Spleen (tissue), 11 donors: ENCODE results near the gene BPIFB2. TPM values are rescaled to one million over a fixed set of nuclear protein-coding genes. Genes with fewer than 3 reads are reported as not detected.

ENCODE experiments used
- DNase-seq: peaks from one replicate; pipeline ENCODE4 v3.0.0-alpha.2; 2020
- H3K27ac ChIP-seq, 8 donors: fragments of 200-600 bp; sonication (generic) in 7 of 8; 1 replicate in 4 of 8; 2 replicates in 4 of 8; pipeline versions ENCODE4 v1.5.0 to v1.8.0; 2016 to 2021; ENCODE audit warnings: inconsistent platforms in 4 of 8, mild to moderate bottlenecking in 4 of 8, moderate library complexity in 1 of 8
- H3K27me3 ChIP-seq, 7 donors: fragments of 200-600 bp; sonication (generic) in 6 of 7; replicated peaks in 1 of 7; 1 replicate in 4 of 7; 2 replicates in 3 of 7; pipeline versions ENCODE4 v1.5.0 to v1.8.0; 2016 to 2021; ENCODE audit warnings: inconsistent platforms in 3 of 7, mild to moderate bottlenecking in 1 of 7
- H3K36me3 ChIP-seq, 6 donors: fragments of 200-600 bp; sonication (generic) in 5 of 6; 1 replicate in 4 of 6; 2 replicates in 2 of 6; pipeline versions ENCODE4 v1.5.0 to v1.8.0; 2016 to 2021; ENCODE audit warnings: inconsistent platforms in 2 of 6
- H3K4me1 ChIP-seq, 6 donors: fragments of 200-600 bp; sonication (generic) in 5 of 6; 1 replicate in 3 of 6; 2 replicates in 3 of 6; pipeline versions ENCODE4 v1.5.0 to v1.8.0; 2016 to 2021; ENCODE audit warnings: inconsistent platforms in 3 of 6
- H3K4me3 ChIP-seq, 8 donors: fragments of 200-600 bp; sonication (generic) in 7 of 8; 1 replicate in 4 of 8; 2 replicates in 4 of 8; pipeline versions ENCODE4 v1.5.0 to v1.8.0; 2016 to 2021; ENCODE audit warnings: inconsistent platforms in 4 of 8, mild to moderate bottlenecking in 4 of 8, moderate library complexity in 2 of 8
- H3K9me3 ChIP-seq, 8 donors: fragments of 200-600 bp; sonication (generic) in 7 of 8; 1 replicate in 4 of 8; 2 replicates in 4 of 8; pipeline versions ENCODE4 v1.5.0 to v1.8.0; 2016 to 2021; ENCODE audit warnings: inconsistent platforms in 4 of 8
- POLR2A ChIP-seq, 3 donors: fragments of 450-650 bp; IDR thresholded peaks; one replicate each; pipeline ENCODE4 v1.5.1; 2017; ENCODE audit warnings: antibody characterized with exemption in 3 of 3, mild to moderate bottlenecking in 1 of 3
- POLR2AphosphoS5 ChIP-seq, 3 donors: sonication (generic); formaldehyde crosslinking; IDR thresholded peaks; one replicate each; pipeline ENCODE4 v1.5.1; 2017; ENCODE audit warnings: antibody characterized with exemption in 3 of 3
- WGBS, 5 donors: extraction: QIAGEN DNeasy Blood & Tissue Kit in 3 of 5; methylation state at CpG; one replicate each; pipeline versions ENCODE4 v1.1.5 to v1.1.7; 2013 to 2018; 5-methylcytosine and 5-hydroxymethylcytosine counted together
- intact Hi-C: fragments of 100-400 bp; cut with DNase I; formaldehyde crosslinking; loops from one replicate; pipeline ENCODE4 v1.15.0; 2023; ENCODE audit warnings: low total_unique reads
- polyA plus RNA-seq, 3 donors: library from polyadenylated mRNA; stranded (reverse); fragments of 200-250 nt; gene quantifications; one replicate each; pipeline ENCODE4 v1.2.1, GENCODE V29; 2013
- total RNA-seq, 7 donors: library from RNA; depleted of rRNA in 3 of 7; stranded (reverse); fragments of >200 nt in 3 of 7; fragmentation: NEBNext Ultra II Directional in 4 of 7; extraction: Animal tissue kit (Norgen Biotek cat#: 25700) in 4 of 7; gene quantifications; one replicate each; pipeline versions ENCODE4 v1.1.0 to v1.2.1, GENCODE V29; 2016 to 2021
- TF ChIP-seq, protein P1 (sequence below), 11 experiments: fragments of 200-600 bp in 7 of 11; fragments of 450-650 bp in 4 of 11; sonication (generic) in 4 of 11; IDR thresholded peaks in 8 of 11; conservative IDR thresholded peaks in 3 of 11; 1 replicate in 7 of 11; 2 replicates in 4 of 11; pipeline versions ENCODE4 v1.4.0 to v1.8.0; 2016 to 2021; ENCODE audit warnings: antibody characterized with exemption in 11 of 11, inconsistent platforms in 4 of 11, mild to moderate bottlenecking in 1 of 11
- donor health status: healthy with polysubstance abuse.
- donor health status: DM: no; HTN: no; CAD: no; lungs with moderate emphysema.
- donor health status: DM: no; HTN: no; CAD: no.
- donor health status: Bipolar disorder and iron deficiency.
- donor health status: healthy.
- donor health status: DM: no; HTN: no; CAD: no.
- donor health status: DM: yes; HTN: yes; CAD: no.

The BPIFB2 gene
- total and polyA plus RNA-seq, 10 donors = not detected

DNA sequence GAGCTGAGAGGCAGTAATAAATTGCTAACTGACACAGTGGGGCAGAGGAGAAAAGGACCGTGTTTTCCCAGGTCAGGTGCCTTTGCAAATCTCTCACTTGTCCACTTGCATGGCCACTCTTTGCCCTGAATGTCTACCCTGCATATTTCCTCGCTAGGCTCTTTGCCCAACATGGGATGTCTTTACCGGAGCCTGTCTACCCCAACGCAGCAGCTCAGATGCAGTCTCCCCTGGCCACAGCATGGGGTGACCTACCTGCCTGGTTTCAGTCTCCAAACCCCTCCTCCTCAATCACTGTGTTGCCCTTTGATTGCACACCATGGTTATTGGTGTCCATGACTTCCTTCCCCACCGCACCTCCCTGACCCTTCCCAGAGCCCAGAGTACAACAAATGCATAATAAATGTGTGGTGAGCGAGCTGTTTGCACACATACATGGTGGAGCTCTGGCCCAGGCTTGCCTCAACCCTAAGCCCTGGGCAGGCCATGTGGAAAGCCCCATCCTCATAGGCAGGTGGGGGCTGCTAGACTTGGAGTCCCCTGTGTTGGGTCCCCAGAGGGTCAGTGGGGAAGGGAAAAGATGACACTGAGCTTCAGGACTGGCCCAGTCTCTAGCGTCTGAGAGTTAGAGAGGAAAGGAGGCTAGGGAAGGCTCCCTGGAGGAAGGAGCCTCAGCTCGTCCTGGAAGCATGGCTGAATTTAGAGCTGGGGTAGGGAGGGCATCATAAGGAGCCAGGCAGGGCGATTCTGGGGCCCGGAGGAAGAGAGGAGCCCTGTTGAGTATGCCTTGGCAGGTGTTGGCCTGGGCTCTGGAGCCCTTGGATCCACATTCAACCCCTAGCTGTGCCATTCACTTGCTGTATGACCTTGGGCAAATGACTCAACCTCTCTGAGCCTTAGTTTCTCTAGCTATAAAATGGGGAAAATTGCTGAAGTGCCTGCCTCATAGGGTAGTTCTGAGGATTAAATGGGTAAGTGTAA is 19.6 kb downstream of the BPIFB2 start:
- no peak for DNase-seq
- H3K9me3 ChIP-seq = no peaks in the 10 kb centered on the region
- H3K4me1 ChIP-seq = no peaks in the 10 kb centered on the region
- TF ChIP-seq POLR2A (IDR thresholded peaks at IDR 0.05) = no peak
- TF ChIP-seq POLR2AphosphoS5 (IDR thresholded peaks at IDR 0.05) = no peak
- TF ChIP-seq, protein P1, sequence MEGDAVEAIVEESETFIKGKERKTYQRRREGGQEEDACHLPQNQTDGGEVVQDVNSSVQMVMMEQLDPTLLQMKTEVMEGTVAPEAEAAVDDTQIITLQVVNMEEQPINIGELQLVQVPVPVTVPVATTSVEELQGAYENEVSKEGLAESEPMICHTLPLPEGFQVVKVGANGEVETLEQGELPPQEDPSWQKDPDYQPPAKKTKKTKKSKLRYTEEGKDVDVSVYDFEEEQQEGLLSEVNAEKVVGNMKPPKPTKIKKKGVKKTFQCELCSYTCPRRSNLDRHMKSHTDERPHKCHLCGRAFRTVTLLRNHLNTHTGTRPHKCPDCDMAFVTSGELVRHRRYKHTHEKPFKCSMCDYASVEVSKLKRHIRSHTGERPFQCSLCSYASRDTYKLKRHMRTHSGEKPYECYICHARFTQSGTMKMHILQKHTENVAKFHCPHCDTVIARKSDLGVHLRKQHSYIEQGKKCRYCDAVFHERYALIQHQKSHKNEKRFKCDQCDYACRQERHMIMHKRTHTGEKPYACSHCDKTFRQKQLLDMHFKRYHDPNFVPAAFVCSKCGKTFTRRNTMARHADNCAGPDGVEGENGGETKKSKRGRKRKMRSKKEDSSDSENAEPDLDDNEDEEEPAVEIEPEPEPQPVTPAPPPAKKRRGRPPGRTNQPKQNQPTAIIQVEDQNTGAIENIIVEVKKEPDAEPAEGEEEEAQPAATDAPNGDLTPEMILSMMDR (IDR thresholded peaks at IDR 0.05 in 8 of 11, conservative IDR thresholded peaks at IDR 0.05 in 3 of 11) = no peak
- no peaks in the 10 kb centered on the region for H3K36me3 ChIP-seq
- intact Hi-C loops = no loop called here
- H3K27ac ChIP-seq = no peak overlapping the region
- no peak overlapping the region for H3K4me3 ChIP-seq
- peaks cover 0 to 13% (median 0%) of the 10 kb centered on the region in 7 donors for H3K27me3 ChIP-seq
- WGBS, 5 donors = 72 to 85% (median 80%) methylated on average over 10 of the region's 10 CpGs

DNA sequence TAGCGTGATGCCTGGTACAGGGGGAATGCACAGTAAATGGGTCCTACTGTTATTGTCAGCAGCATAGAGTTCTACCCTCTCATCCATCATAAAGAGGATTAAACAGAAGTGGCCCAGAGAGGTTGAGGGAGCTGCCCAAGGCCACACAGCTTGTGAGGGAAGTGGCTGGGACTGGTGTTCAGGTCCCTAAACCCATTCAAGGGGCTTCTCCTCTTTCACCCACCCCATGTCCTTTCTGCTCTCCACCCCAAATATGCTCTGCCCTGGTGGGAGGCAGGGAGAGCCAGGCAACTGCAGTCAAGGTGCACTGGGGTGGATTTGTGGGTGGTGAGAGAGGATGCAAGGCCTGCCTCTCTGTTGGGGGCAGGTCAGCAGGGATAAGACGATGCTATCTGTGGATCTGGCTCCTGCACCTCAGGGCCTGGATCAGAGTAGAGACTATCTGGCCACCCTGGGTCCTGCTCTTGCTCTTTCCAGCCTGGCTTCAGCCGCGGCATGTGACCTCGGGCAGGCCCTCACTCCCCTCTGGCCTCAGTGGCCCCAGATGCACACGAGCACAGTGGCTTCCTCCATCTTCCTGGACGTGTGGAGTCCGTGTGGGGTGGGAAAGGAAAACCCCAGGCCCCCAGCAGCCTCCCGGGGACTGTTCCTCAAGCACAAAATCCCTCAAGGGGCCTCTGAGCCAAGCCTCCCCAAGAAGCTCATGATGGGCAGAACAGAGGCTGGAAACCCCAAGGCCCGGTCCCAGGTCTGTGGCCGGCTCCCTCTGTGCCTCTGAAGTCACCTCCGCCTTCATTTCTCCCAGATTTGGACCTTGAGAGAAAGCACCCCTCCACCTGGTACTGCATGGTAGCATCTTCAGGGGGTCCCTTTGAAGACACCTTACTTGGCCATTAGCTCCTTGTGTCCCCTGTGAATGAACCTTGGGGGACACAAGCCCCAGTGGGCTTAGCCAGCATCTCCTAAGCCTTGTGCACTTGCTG is 20.6 kb downstream of the BPIFB2 start:
- peaks cover 0 to 4% (median 0%) of the 10 kb centered on the region in 8 donors for H3K9me3 ChIP-seq
- no peak overlapping the region for H3K27ac ChIP-seq
- no peak for DNase-seq
- TF ChIP-seq POLR2A (IDR thresholded peaks at IDR 0.05) (no peak), POLR2AphosphoS5 (IDR thresholded peaks at IDR 0.05) (no peak)
- TF ChIP-seq, protein P1 (IDR thresholded peaks at IDR 0.05 in 8 of 11, conservative IDR thresholded peaks at IDR 0.05 in 3 of 11) = no peak
- intact Hi-C loops = no loop called here
- no peak overlapping the region for H3K4me3 ChIP-seq
- peaks cover 0 to 13% (median 0%) of the 10 kb centered on the region in 7 donors for H3K27me3 ChIP-seq
- no peaks in the 10 kb centered on the region for H3K36me3 ChIP-seq
- no peaks in the 10 kb centered on the region for H3K4me1 ChIP-seq
- 65 to 85% (median 74%) methylated on average over 6 to 12 of the region's 12 CpGs for WGBS, 5 donors

DNA sequence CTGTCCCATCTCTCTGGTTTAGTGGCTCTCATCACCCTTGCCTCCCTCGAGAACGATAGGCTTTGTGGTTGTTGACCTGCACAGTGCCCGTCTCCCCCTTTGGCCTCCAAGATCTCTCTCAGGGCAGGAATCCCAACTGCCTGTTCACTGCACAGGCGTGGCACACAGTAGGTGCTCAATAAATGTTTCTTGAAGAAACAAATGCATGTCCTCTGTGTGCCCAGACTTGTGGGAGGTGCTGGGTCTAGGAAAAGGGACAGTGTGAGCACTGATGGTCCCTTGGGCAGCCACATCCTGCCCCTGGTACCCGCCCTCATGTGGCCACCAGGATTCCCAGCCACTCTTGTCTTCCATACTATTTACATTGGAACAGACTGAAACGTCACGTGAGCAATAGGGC is 21.4 kb downstream of the BPIFB2 start:
- Histone ChIP-seq H3K9me3 (peaks cover 0 to 11% (median 0%) of the 10 kb centered on the region in 8 donors), H3K36me3 (no peaks in the 10 kb centered on the region), H3K4me1 (no peaks in the 10 kb centered on the region), H3K27me3 (peaks cover 0 to 8% (median 0%) of the 10 kb centered on the region in 7 donors), H3K27ac (no peak overlapping the region), H3K4me3 (no peak overlapping the region)
- DNase-seq = no peak
- 65 to 85% (median 80%) methylated on average over 7 of the region's 7 CpGs for WGBS, 5 donors
- TF ChIP-seq POLR2AphosphoS5 (IDR thresholded peaks at IDR 0.05) (no peak), POLR2A (IDR thresholded peaks at IDR 0.05) (no peak)
- TF ChIP-seq, protein P1 (IDR thresholded peaks at IDR 0.05 in 8 of 11, conservative IDR thresholded peaks at IDR 0.05 in 3 of 11) = no peak
- intact Hi-C loops = no loop called here
